SK-N-SH treated with all-trans-retinoic acid at 6 μM for 48 hours (cell line): Measurements from ENCODE around the gene LY86.

ENCODE experiments used
- ATAC-seq: fragments of 200-7000 bp; cut with Tn5 transposase; 3 replicates; pipeline ENCODE4 v1.9.1; 2020; ENCODE audit warnings: mild to moderate bottlenecking, moderate library complexity
- ARNTL ChIP-seq: fragments of 450-650 bp; formaldehyde crosslinking; IDR thresholded peaks from 2 replicates; pipeline ENCODE4 v1.5.0; 2020; ENCODE audit warnings: low read depth, mild to moderate bottlenecking, moderate library complexity, borderline replicate concordance
- CSDC2 ChIP-seq: fragments of 250-450 bp; sonication (Bioruptor Pico); IDR thresholded peaks from 2 replicates; pipeline ENCODE4 v1.5.0; 2020; ENCODE audit warnings: mild to moderate bottlenecking, moderate library complexity
- ESRRG ChIP-seq: fragments of 250-450 bp; sonication (Bioruptor Pico); IDR thresholded peaks from 2 replicates; pipeline ENCODE4 v1.6.1; 2021; ENCODE audit warnings: mild to moderate bottlenecking
- ISL1 ChIP-seq: fragments of 250-450 bp; sonication (Bioruptor Pico); IDR thresholded peaks from 2 replicates; pipeline ENCODE4 v2.1.2; 2022; ENCODE audit warnings: mild to moderate bottlenecking, moderate library complexity
- OSR1 ChIP-seq: fragments of 250-450 bp; sonication (Bioruptor Pico); IDR thresholded peaks from 2 replicates; pipeline ENCODE4 v1.8.0; 2022; ENCODE audit warnings: moderate library complexity, mild to moderate bottlenecking, inconsistent platforms
- RARB ChIP-seq: fragments of 250-450 bp; sonication (Bioruptor Pico); IDR thresholded peaks from 2 replicates; pipeline ENCODE4 v1.8.0; 2021; ENCODE audit warnings: mild to moderate bottlenecking, moderate library complexity
- TCF4 ChIP-seq: fragments of 250-450 bp; sonication (Bioruptor Pico); IDR thresholded peaks from 2 replicates; pipeline ENCODE4 v1.8.0; 2021; ENCODE audit warnings: mild to moderate bottlenecking, moderate library complexity, borderline replicate concordance
- TOX ChIP-seq: fragments of 250-450 bp; sonication (Bioruptor Pico); IDR thresholded peaks from 2 replicates; pipeline ENCODE4 v1.8.0; 2021; ENCODE audit warnings: mild to moderate bottlenecking, moderate library complexity, borderline replicate concordance
- TSHZ2 ChIP-seq: fragments of 250-450 bp; sonication (Bioruptor Pico); IDR thresholded peaks from 2 replicates; pipeline ENCODE4 v1.5.0; 2020; ENCODE audit warnings: mild to moderate bottlenecking, moderate library complexity
- ZC3H10 ChIP-seq: fragments of 250-450 bp; sonication (Bioruptor Pico); IDR thresholded peaks from 2 replicates; pipeline ENCODE4 v1.5.1; 2021; ENCODE audit warnings: mild to moderate bottlenecking, moderate library complexity
- ZFP3 ChIP-seq: fragments of 250-450 bp; sonication (Bioruptor Pico); IDR thresholded peaks from 2 replicates; pipeline ENCODE4 v1.5.0; 2020; ENCODE audit warnings: mild to moderate bottlenecking, moderate library complexity
- ZNF565 ChIP-seq: fragments of 450-650 bp; formaldehyde crosslinking; conservative IDR thresholded peaks from 2 replicates; pipeline ENCODE4 v1.5.0; 2020; ENCODE audit warnings: low read depth, mild to moderate bottlenecking, moderate library complexity
- ZNF70 ChIP-seq: fragments of 450-650 bp; formaldehyde crosslinking; IDR thresholded peaks from 2 replicates; pipeline ENCODE4 v1.5.0; 2020; ENCODE audit warnings: mild to moderate bottlenecking, moderate library complexity
- ZNF8 ChIP-seq: fragments of 450-650 bp; formaldehyde crosslinking; IDR thresholded peaks from 2 replicates; pipeline ENCODE4 v1.5.0; 2020; ENCODE audit warnings: mild to moderate bottlenecking, moderate library complexity
- TF ChIP-seq, protein P1 (sequence below): fragments of 250-450 bp; sonication (Bioruptor Pico); IDR thresholded peaks from 2 replicates; pipeline ENCODE4 v1.8.0; 2021; ENCODE audit warnings: low read depth, mild to moderate bottlenecking, moderate library complexity, borderline replicate concordance
- TF ChIP-seq, protein P2 (sequence below): fragments of 250-450 bp; sonication (Bioruptor Pico); IDR thresholded peaks from 2 replicates; pipeline ENCODE4 v1.5.1; 2021; ENCODE audit warnings: mild to moderate bottlenecking, moderate library complexity

The LY86 gene

GRCh38 chr6:6681075-6681849, 92.7 kb downstream of the LY86 start:
- no peak for ATAC-seq
- TF ChIP-seq CSDC2 (CRISPR knock-in tag), result no peak
- no peak for TF ChIP-seq ZNF565 (CRISPR knock-in tag)
- TF ChIP-seq ZNF70 (CRISPR knock-in tag), result no peak
- TF ChIP-seq TOX, result no peak
- TF ChIP-seq ZC3H10 (CRISPR knock-in tag), result no peak
- TF ChIP-seq RARB, result no peak
- TF ChIP-seq, protein P1, sequence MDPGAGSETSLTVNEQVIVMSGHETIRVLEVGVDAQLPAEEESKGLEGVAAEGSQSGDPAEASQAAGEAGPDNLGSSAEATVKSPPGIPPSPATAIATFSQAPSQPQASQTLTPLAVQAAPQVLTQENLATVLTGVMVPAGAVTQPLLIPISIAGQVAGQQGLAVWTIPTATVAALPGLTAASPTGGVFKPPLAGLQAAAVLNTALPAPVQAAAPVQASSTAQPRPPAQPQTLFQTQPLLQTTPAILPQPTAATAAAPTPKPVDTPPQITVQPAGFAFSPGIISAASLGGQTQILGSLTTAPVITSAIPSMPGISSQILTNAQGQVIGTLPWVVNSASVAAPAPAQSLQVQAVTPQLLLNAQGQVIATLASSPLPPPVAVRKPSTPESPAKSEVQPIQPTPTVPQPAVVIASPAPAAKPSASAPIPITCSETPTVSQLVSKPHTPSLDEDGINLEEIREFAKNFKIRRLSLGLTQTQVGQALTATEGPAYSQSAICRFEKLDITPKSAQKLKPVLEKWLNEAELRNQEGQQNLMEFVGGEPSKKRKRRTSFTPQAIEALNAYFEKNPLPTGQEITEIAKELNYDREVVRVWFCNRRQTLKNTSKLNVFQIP (CRISPR knock-in tag), result no peak
- no peak for TF ChIP-seq ZNF8 (CRISPR knock-in tag)
- TF ChIP-seq, protein P2, sequence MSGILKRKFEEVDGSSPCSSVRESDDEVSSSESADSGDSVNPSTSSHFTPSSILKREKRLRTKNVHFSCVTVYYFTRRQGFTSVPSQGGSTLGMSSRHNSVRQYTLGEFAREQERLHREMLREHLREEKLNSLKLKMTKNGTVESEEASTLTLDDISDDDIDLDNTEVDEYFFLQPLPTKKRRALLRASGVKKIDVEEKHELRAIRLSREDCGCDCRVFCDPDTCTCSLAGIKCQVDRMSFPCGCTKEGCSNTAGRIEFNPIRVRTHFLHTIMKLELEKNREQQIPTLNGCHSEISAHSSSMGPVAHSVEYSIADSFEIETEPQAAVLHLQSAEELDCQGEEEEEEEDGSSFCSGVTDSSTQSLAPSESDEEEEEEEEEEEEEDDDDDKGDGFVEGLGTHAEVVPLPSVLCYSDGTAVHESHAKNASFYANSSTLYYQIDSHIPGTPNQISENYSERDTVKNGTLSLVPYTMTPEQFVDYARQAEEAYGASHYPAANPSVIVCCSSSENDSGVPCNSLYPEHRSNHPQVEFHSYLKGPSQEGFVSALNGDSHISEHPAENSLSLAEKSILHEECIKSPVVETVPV, result no peak
- TF ChIP-seq ARNTL (CRISPR knock-in tag), result no peak
- no peak for TF ChIP-seq ESRRG (CRISPR knock-in tag)
- no peak for TF ChIP-seq OSR1
- no peak for TF ChIP-seq TCF4 (CRISPR knock-in tag)
- TF ChIP-seq ZFP3 (CRISPR knock-in tag), result no peak
- TF ChIP-seq TSHZ2 (CRISPR knock-in tag), result no peak

GRCh38 chr6:6682225-6682624, 93.7 kb downstream of the LY86 start:
- TF ChIP-seq ISL1 (CRISPR knock-in tag), result no peak
- TF ChIP-seq, protein P2, result no peak
- TF ChIP-seq, all 23 proteins: peak for 0
- ATAC-seq, result no peak

- no peak for ATAC-seq
- no peak for TF ChIP-seq TOX
Measured at GRCh38 chr6:6683969-6684833, 95.7 kb downstream of the LY86 start.

- no peak for ATAC-seq
- no peak for TF ChIP-seq ZFP3 (CRISPR knock-in tag)
- no peak for TF ChIP-seq ZNF70 (CRISPR knock-in tag)
- TF ChIP-seq ESRRG (CRISPR knock-in tag), result no peak
- no peak for TF ChIP-seq ISL1 (CRISPR knock-in tag)
Measured at GRCh38 chr6:6685249-6686040, 96.9 kb downstream of the LY86 start.
